G401 (cell line): ENCODE results near the gene MAP4K4. TPM values are rescaled to one million over a fixed set of nuclear protein-coding genes. Genes with fewer than 3 reads are reported as not detected.
"Not testable (repeated sequence)": the region's sequence is repeated elsewhere in the genome, so short reads cannot be mapped to it uniquely, and the experiment has no call there.

Experiments
- DNase-seq: peaks from one replicate; pipeline ENCODE4 v3.0.0-alpha.2; 2015; ENCODE audit warnings: low spot score
- in situ Hi-C: cut with HindIII; loops from 2 replicates; pipeline ENCODE4 v1.10.0; 2016; ENCODE audit warnings: low sequenced_read_pairs, mixed read lengths
- total RNA-seq: library from RNA; depleted of rRNA; stranded (reverse); fragments of >200 nt; shearing (Covaris generic); gene quantifications from 2 replicates; pipeline ENCODE4 v1.2.3, GENCODE V29; 2014; rRNA removed

The MAP4K4 gene
- total RNA-seq, 1 experiment from 2014 or later, result 70.8 TPM

GRCh38 chr2:101904916-101905315 lies 207.4 kb downstream of the MAP4K4 start:
- in situ Hi-C loops, result no loop called here
- no peak for DNase-seq

- no peak for DNase-seq
- in situ Hi-C loops, result no loop called here
Measured at GRCh38 chr2:101905746-101906336, 208.3 kb downstream of the MAP4K4 start.

DNA sequence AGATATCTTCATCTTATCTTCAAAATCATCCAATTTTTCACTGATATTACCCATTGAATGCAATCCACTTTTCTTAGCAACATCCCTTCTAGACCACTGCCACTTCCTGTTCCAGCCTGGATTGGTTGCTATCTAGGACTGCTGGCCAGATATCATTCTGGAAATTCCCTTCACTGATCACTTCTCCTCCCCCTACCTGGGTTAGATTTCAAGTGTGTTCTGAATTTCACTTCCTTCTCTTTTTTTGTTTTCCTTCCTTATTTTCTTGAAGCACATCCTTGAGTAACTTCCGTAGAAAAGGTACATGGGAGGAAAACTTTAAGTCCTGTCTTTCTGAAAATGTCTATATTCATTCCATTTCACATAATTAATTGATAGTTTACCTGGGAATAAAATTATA lies 212.3 kb downstream of the MAP4K4 start:
- DNase-seq, result no peak
- in situ Hi-C loops, result no loop called here

DNA sequence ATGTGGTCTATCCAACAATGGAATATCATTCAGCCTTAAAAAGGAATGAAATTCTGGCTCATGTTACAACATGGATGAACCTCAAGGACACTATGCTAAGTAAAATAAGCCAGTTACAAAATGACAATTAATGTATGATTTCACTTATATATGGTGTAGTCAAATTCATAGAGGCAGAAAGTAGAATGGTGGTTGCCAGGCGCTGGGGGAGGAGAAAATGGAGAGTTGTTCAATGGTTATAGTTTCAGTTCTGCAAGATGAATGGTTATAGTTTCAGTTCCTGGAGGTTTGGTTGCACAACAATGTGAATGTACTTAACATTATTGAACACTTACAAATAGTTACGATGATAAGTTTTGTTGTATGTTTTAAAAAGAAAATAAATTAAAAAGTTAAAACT lies 215.0 kb downstream of the MAP4K4 start:
- in situ Hi-C loops, result no loop called here
- DNase-seq, result no peak

DNA sequence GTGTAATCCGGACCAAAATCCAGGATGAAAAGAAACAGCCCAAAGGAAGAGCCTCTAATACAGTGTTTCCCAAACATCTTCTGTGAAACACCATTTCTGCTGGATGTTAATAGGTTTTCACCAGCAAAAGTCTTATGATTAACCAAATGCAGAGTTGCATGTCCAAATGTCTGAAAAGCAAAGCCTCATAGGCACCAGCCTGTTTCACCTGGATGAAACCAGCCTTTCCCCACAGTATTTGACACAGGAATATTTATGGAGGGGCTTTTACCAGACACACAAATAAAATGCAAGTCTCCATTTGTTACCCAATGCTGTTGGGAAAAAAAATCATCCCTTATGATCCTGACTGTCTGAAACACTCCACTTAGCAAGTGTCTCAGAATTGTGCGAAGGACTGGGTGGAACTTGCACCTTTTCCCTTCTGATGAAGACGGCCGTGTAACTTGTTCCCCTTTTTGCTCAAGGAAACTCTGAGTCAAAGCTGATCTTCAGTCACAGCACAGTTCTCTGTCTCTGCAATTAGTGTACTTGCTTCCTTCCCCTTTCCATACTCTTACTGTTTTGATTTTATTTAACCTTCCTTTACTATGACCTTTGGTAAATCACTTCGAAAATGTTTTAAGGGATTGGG lies 223.9 kb downstream of the MAP4K4 start:
- in situ Hi-C loops, result no loop called here
- DNase-seq, result no peak

DNA sequence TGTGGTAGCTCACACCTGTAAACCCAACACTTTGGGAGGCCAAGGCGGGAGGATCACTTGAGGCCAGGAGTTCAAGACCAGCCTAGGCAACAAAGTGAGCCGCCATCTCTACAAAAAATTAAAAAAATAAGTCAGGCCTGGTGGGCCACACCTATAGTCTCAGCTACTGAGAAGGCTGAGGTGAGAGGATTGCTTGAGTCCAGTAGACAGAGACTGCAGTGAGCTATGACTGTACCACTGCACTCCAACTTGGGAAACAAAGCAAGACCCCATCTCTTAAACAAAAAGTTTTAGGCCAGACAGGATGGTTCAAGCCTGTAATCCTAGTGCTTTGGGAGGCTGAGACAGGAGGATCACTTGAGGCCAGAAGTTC lies 224.4 kb downstream of the MAP4K4 start:
- in situ Hi-C loops, result no loop called here
- DNase-seq, result no peak

- DNase-seq, in situ Hi-C loops: not testable (repeated sequence)
Measured at GRCh38 chr2:101924311-101924710, 226.8 kb downstream of the MAP4K4 start.

- in situ Hi-C loops, result no loop called here
- DNase-seq, result no peak
Measured at GRCh38 chr2:101930019-101930418, 232.5 kb downstream of the MAP4K4 start.

- in situ Hi-C loops, result no loop called here
- no peak for DNase-seq
Measured at GRCh38 chr2:101930847-101931246, 233.3 kb downstream of the MAP4K4 start.

- in situ Hi-C loops, result no loop called here
Measured at GRCh38 chr2:101931402-101931801, 233.9 kb downstream of the MAP4K4 start.

DNA sequence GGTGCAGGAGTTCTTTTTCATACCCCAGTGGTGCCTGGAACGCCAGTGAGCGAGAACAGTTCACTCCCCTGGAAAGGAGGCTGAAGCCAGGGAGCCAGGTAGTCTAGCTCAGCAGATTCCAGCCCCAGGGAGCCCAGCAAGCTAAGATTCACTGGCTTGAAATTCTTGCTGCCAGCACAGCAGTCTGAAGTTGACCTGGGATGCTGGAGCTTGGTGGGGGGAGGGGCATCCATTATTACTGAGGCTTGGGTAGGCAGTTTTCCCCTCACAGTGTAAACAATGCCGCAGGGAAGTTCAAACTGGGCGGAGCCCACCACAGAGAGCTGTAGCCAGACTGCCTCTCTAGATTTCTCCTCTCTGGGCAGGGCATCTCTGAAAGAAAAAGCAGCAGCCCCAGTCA lies 238.3 kb downstream of the MAP4K4 start:
- in situ Hi-C loops, DNase-seq: not testable (repeated sequence)

More at GRCh38 chr2:101931402-101931801, 233.9 kb downstream of the MAP4K4 start:
- no peak for DNase-seq

- in situ Hi-C loops, result no loop called here
- DNase-seq, result no peak
Measured at GRCh38 chr2:101942851-101943250, 245.3 kb downstream of the MAP4K4 start.

Other genes starting within 250 kb of the MAP4K4 start
- not detected in 2 replicates for gene RFX8, start 222.6 kb upstream of the MAP4K4 start, total RNA-seq